Hepatocyte (in vitro differentiated cells): ENCODE measurements around the gene TRIM44. TPM values are rescaled to one million over a fixed set of nuclear protein-coding genes. Genes with fewer than 3 reads are reported as not detected.

Experiments used
- DNase-seq: peaks from one replicate; pipeline ENCODE4 v3.0.0-alpha.2; 2016; ENCODE audit warnings: low spot score
- H2AFZ ChIP-seq: fragments of 200-600 bp; sonication (generic); 2 replicates; pipeline ENCODE4 v1.6.0; 2016; ENCODE audit warnings: antibody characterized with exemption, mild to moderate bottlenecking
- H3K27ac ChIP-seq: fragments of 200-600 bp; sonication (generic); 2 replicates; pipeline ENCODE4 v1.5.1; 2016; ENCODE audit warnings: mild to moderate bottlenecking
- H3K27me3 ChIP-seq: fragments of 200-600 bp; sonication (generic); 2 replicates; pipeline ENCODE4 v1.6.1; 2016
- H3K36me3 ChIP-seq: fragments of 200-600 bp; sonication (generic); replicated peaks from 2 replicates; pipeline ENCODE4 v1.5.1; 2016; ENCODE audit warnings: low read depth; ENCODE audit not compliant: insufficient read depth
- H3K4me1 ChIP-seq: fragments of 200-600 bp; sonication (generic); 2 replicates; pipeline ENCODE4 v1.5.1; 2016; ENCODE audit warnings: mild to moderate bottlenecking, moderate library complexity; ENCODE audit not compliant: insufficient read depth
- H3K4me2 ChIP-seq: fragments of 200-600 bp; sonication (generic); 2 replicates; pipeline ENCODE4 v1.6.0; 2016
- H3K4me3 ChIP-seq: fragments of 200-600 bp; sonication (generic); 2 replicates; pipeline ENCODE4 v1.5.1; 2016; ENCODE audit warnings: mild to moderate bottlenecking
- H3K79me2 ChIP-seq: fragments of 200-600 bp; sonication (generic); 2 replicates; pipeline ENCODE4 v1.6.0; 2017; ENCODE audit warnings: mild to moderate bottlenecking
- H3K9me2 ChIP-seq: fragments of 200-600 bp; sonication (generic); replicated peaks from 2 replicates; pipeline ENCODE4 v1.6.0; 2017; ENCODE audit warnings: mild to moderate bottlenecking; ENCODE audit not compliant: insufficient read depth
- H3K9me3 ChIP-seq: fragments of 200-600 bp; sonication (generic); 2 replicates; pipeline ENCODE4 v1.5.1; 2016; ENCODE audit warnings: low read depth, mild to moderate bottlenecking
- H4K20me1 ChIP-seq: fragments of 200-600 bp; sonication (generic); 2 replicates; pipeline ENCODE4 v1.6.0; 2016; ENCODE audit warnings: mild to moderate bottlenecking; ENCODE audit not compliant: insufficient read depth, poor library complexity, severe bottlenecking
- CTCF ChIP-seq: fragments of 200-600 bp; sonication (generic); IDR thresholded peaks from 2 replicates; pipeline ENCODE4 v1.5.1; 2016; ENCODE audit warnings: antibody characterized with exemption, mild to moderate bottlenecking; ENCODE audit not compliant: poor library complexity
- EZH2 ChIP-seq: fragments of 200-600 bp; sonication (generic); IDR thresholded peaks from 2 replicates; pipeline ENCODE4 v1.6.1; 2016; ENCODE audit warnings: antibody characterized with exemption, mild to moderate bottlenecking, borderline replicate concordance
- EZH2phosphoT487 ChIP-seq: fragments of 200-600 bp; sonication (generic); IDR thresholded peaks from one replicate; pipeline ENCODE4 v1.6.1; 2018; ENCODE audit warnings: antibody characterized with exemption, mild to moderate bottlenecking, low read depth, moderate library complexity; ENCODE audit not compliant: unreplicated experiment, severe bottlenecking
- WGBS: methylation state at CpG from one replicate; pipeline ENCODE4 v1.1.6; 2016; ENCODE audit warnings: low lambda C conversion rate; ENCODE audit errors: missing lambda C conversion rate; 5-methylcytosine and 5-hydroxymethylcytosine counted together
- polyA plus RNA-seq: library from polyadenylated mRNA; unstranded; fragments of >200 nt; fragmentation: Nextera tagmentation; extraction: Ambion mirVana; gene quantifications from 2 replicates; pipeline ENCODE4 v1.2.1, GENCODE V29; 2016
- total RNA-seq: library from RNA; depleted of rRNA; stranded (reverse); fragments of >200 nt; gene quantifications from 2 replicates; pipeline ENCODE4 v1.2.3, GENCODE V29; 2014

Gene TRIM44
- total and polyA plus RNA-seq, 2 experiments from 2014 or later: 20.8 to 43.2 TPM

- peak; percentile 9 for DNase-seq
- TF ChIP-seq EZH2: no peak
- H4K20me1 ChIP-seq: no peaks in the 10 kb centered on the region
- WGBS: 70% methylated on average over 5 of the region's 5 CpGs
- H3K4me1 ChIP-seq: peaks cover 4% of the 10 kb centered on the region
- peaks cover 34% of the 10 kb centered on the region for H3K79me2 ChIP-seq
- no peaks in the 10 kb centered on the region for H3K36me3 ChIP-seq
- no peaks in the 10 kb centered on the region for H3K9me2 ChIP-seq
- peaks cover 5% of the 10 kb centered on the region for H3K9me3 ChIP-seq
- H3K4me3 ChIP-seq: no peak overlapping the region
- no peak overlapping the region for H2AFZ ChIP-seq
- H3K27me3 ChIP-seq: no peaks in the 10 kb centered on the region
- no peak overlapping the region for H3K4me2 ChIP-seq
- H3K27ac ChIP-seq: no peak overlapping the region
Measured at GRCh38 chr11:35779409-35779808, 116.8 kb downstream of the TRIM44 start.

- H3K27ac ChIP-seq: no peak overlapping the region
- H3K9me3 ChIP-seq: peaks cover 5% of the 10 kb centered on the region
- no peak overlapping the region for H2AFZ ChIP-seq
- no peak for DNase-seq
- no peaks in the 10 kb centered on the region for H3K9me2 ChIP-seq
- H3K79me2 ChIP-seq: peaks cover 20% of the 10 kb centered on the region
- H3K4me1 ChIP-seq: peaks cover 13% of the 10 kb centered on the region
- H3K36me3 ChIP-seq: no peaks in the 10 kb centered on the region
- H3K4me3 ChIP-seq: no peak overlapping the region
- H3K4me2 ChIP-seq: no peak overlapping the region
- H3K27me3 ChIP-seq: no peaks in the 10 kb centered on the region
- WGBS: 69% methylated on average over 7 of the region's 7 CpGs
- H4K20me1 ChIP-seq: no peaks in the 10 kb centered on the region
- TF ChIP-seq CTCF (no peak), EZH2 (no peak), EZH2phosphoT487 (no peak)
Measured at GRCh38 chr11:35780951-35781860, 118.6 kb downstream of the TRIM44 start.

GRCh38 chr11:35781861-35782470, 119.4 kb downstream of the TRIM44 start:
- no peak for DNase-seq
- no peak overlapping the region for H3K27ac ChIP-seq
- H3K9me3 ChIP-seq: peaks cover 5% of the 10 kb centered on the region
- no peak overlapping the region for H3K4me2 ChIP-seq
- H3K36me3 ChIP-seq: no peaks in the 10 kb centered on the region
- no peaks in the 10 kb centered on the region for H4K20me1 ChIP-seq
- H3K79me2 ChIP-seq: peaks cover 16% of the 10 kb centered on the region
- no peak overlapping the region for H2AFZ ChIP-seq
- no peaks in the 10 kb centered on the region for H3K9me2 ChIP-seq
- no peak overlapping the region for H3K4me3 ChIP-seq
- TF ChIP-seq EZH2 (no peak), EZH2phosphoT487 (no peak), CTCF (no peak)
- peaks cover 18% of the 10 kb centered on the region for H3K4me1 ChIP-seq
- H3K27me3 ChIP-seq: no peaks in the 10 kb centered on the region
- WGBS: 71% methylated on average over 3 of the region's 3 CpGs

- Histone ChIP-seq H3K27ac (peak overlapping the region; percentile 5), H3K4me3 (no peak overlapping the region), H3K79me2 (peaks cover 30% of the 10 kb centered on the region), H3K9me3 (peaks cover 5% of the 10 kb centered on the region), H4K20me1 (no peaks in the 10 kb centered on the region), H3K36me3 (no peaks in the 10 kb centered on the region), H3K27me3 (no peaks in the 10 kb centered on the region), H3K9me2 (no peaks in the 10 kb centered on the region), H3K4me1 (peaks cover 28% of the 10 kb centered on the region), H3K4me2 (no peak overlapping the region), H2AFZ (no peak overlapping the region)
- WGBS: 77% methylated on average over 3 of the region's 3 CpGs
- TF ChIP-seq CTCF (no peak), EZH2phosphoT487 (no peak), EZH2 (no peak)
- DNase-seq: no peak
Measured at GRCh38 chr11:35783809-35784208, 121.2 kb downstream of the TRIM44 start.
